IPS-18c (cell line): ENCODE results near the gene UBE2J2.
A peak's percentile ranks its signal among the peaks of the same experiment; 100 is the strongest.

Experiments used
- H3K4me3 ChIP-seq: 2 replicates; pipeline ENCODE4 v1.7.0; 2013; ENCODE audit warnings: low read depth, mild to moderate bottlenecking, low read length, moderate library complexity; ENCODE audit not compliant: insufficient read depth
- H3K9me3 ChIP-seq: one replicate; pipeline ENCODE4 v1.6.1; 2013; ENCODE audit warnings: mild to moderate bottlenecking, low read length, moderate library complexity; ENCODE audit not compliant: control insufficient read depth, insufficient read depth

UBE2J2 gene

GRCh38 chr1:1311107-1312104 is 37.8 kb upstream of the UBE2J2 start:
- H3K9me3 ChIP-seq, result no peaks in the 10 kb centered on the region

GRCh38 chr1:1310476-1311053 is 36.9 kb upstream of the UBE2J2 start:
- no peaks in the 10 kb centered on the region for H3K9me3 ChIP-seq
- no peak overlapping the region for H3K4me3 ChIP-seq

More at GRCh38 chr1:1311107-1312104, 37.8 kb upstream of the UBE2J2 start:
- no peak overlapping the region for H3K4me3 ChIP-seq

- no peaks in the 10 kb centered on the region for H3K9me3 ChIP-seq
- H3K4me3 ChIP-seq, result no peak overlapping the region
Measured at GRCh38 chr1:1310109-1310385, 36.4 kb upstream of the UBE2J2 start.

GRCh38 chr1:1309251-1310108 is 35.8 kb upstream of the UBE2J2 start:
- Histone ChIP-seq H3K9me3 (no peaks in the 10 kb centered on the region), H3K4me3 (peak overlapping the region; percentile 83)

- H3K9me3 ChIP-seq, result no peaks in the 10 kb centered on the region
- H3K4me3 ChIP-seq, result peak overlapping the region; percentile 83
Measured at GRCh38 chr1:1308756-1309250, 35.1 kb upstream of the UBE2J2 start.

- H3K9me3 ChIP-seq, result no peaks in the 10 kb centered on the region
- H3K4me3 ChIP-seq, result peak within 1 kb of the TSS; percentile 83
Measured at GRCh38 chr1:1307923-1308755, 34.5 kb upstream of the UBE2J2 start, which contains the start of the genes ACAP3 and PUSL1. Gene ACAP3, minus strand, starts transcription at chr1:1307930. Its CDS starts 115 bp downstream, at chr1:1307815. Gene PUSL1, plus strand, starts transcription at chr1:1308597. Its CDS starts 47 bp downstream, at chr1:1308644.

GRCh38 chr1:1307261-1307922 is 33.7 kb upstream of the UBE2J2 start:
- H3K4me3 ChIP-seq, result peak overlapping the region; percentile 53
- H3K9me3 ChIP-seq, result no peaks in the 10 kb centered on the region

- peak overlapping the region; percentile 53 for H3K4me3 ChIP-seq
Measured at GRCh38 chr1:1306661-1307260, 33.1 kb upstream of the UBE2J2 start.

GRCh38 chr1:1306070-1306660 is 32.5 kb upstream of the UBE2J2 start:
- no peaks in the 10 kb centered on the region for H3K9me3 ChIP-seq
- H3K4me3 ChIP-seq, result no peak overlapping the region

More at GRCh38 chr1:1306661-1307260, 33.1 kb upstream of the UBE2J2 start:
- no peaks in the 10 kb centered on the region for H3K9me3 ChIP-seq

- Histone ChIP-seq H3K4me3 (no peak overlapping the region), H3K9me3 (no peaks in the 10 kb centered on the region)
Measured at GRCh38 chr1:1305300-1306069, 31.8 kb upstream of the UBE2J2 start.

- Histone ChIP-seq H3K9me3 (no peaks in the 10 kb centered on the region), H3K4me3 (peak overlapping the region; percentile 31; the same call in 1 of the 2 replicates)
Measured at GRCh38 chr1:1304331-1305299, 31.0 kb upstream of the UBE2J2 start.

GRCh38 chr1:1303736-1304135 is 30.1 kb upstream of the UBE2J2 start:
- Histone ChIP-seq H3K9me3 (no peaks in the 10 kb centered on the region), H3K4me3 (no peak overlapping the region)

GRCh38 chr1:1302951-1303509 is 29.4 kb upstream of the UBE2J2 start:
- Histone ChIP-seq H3K4me3 (no peak overlapping the region), H3K9me3 (no peaks in the 10 kb centered on the region)
